Raji (cell line): ENCODE results near the gene RBP7.
A peak's percentile ranks its signal among the peaks of the same experiment; 100 is the strongest.

Source experiments
- POLR2A ChIP-seq: IDR thresholded peaks from 2 replicates; pipeline ENCODE4 v1.6.1; 2011; ENCODE audit warnings: low read depth, low read length, control low read depth; ENCODE audit not compliant: insufficient read depth

RBP7 gene

DNA sequence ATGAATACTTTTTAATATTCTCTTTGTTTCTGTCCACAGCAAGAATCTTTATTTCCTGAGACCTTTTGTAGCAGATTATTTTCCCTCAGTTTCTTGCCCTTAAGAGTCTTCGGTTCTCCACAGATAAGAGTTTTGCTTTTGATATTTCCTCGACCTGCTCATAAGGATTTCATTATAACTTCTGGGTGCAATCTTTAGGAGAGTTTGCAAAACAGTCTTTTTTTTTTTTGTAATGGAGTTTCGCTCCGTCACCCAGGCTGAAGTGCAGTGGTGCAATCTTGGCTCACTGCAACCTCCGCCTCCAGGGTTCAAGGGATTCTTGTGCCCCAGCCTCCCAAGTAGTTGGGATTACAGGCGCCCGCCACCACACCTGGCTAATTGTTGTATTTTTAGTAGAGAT, 25.6 kb downstream of the RBP7 start:
- TF ChIP-seq POLR2A = no peak

DNA sequence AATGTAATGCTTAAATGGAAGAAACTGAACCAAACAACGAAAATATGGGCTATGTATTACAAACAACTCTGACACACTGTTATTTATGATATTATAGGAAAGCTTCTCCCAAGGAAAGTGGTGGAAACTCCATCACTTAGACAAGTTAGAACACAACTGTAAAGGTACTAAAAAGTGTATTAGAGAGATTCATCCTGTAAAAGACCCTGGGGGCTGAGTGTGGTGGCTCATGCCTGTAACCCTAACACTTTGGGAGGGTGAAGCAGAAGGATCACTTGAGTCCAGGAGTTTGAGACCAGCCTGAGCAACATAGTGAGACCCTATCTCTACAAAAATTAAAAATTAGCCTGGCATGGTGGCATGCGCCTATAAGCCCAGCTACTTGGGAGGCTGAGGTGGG, 28.3 kb downstream of the RBP7 start:
- no peak for TF ChIP-seq POLR2A

DNA sequence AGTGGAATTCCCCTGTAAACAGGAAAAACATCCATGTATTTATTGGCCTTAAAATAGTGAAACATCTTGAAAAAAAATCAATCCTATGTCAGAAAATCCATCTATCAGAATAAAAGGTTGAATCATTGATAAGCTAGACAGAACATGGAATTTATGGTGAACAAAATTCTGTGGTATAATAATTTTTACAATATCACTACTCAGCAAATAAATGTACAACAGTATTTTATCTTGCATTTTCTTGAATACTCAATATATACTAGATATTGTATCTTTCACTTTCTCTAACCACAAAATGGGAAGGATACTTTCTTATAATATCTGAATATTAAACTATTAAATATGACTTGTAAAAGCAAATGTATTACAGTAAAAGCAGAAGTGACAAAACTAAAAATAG, 30.0 kb downstream of the RBP7 start:
- no peak for TF ChIP-seq POLR2A

DNA sequence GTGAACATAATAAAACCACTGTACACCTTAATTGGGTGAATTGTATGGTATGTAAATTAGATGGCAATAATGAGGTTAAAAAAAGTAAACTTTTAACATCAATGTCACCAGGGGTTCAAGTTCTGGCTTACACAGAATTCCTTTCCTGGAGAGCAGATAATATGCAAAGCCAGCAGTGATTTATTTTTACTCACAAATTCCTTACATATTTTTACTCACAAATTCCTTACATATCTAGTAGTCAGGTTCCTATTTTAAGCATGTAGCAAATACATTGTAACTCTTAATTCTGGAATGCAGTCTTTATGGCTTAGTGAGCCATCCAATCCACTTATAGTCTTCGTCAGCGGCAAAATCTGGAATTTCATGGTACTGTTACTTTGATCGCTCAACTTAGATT, 34.4 kb downstream of the RBP7 start:
- no peak for TF ChIP-seq POLR2A

DNA sequence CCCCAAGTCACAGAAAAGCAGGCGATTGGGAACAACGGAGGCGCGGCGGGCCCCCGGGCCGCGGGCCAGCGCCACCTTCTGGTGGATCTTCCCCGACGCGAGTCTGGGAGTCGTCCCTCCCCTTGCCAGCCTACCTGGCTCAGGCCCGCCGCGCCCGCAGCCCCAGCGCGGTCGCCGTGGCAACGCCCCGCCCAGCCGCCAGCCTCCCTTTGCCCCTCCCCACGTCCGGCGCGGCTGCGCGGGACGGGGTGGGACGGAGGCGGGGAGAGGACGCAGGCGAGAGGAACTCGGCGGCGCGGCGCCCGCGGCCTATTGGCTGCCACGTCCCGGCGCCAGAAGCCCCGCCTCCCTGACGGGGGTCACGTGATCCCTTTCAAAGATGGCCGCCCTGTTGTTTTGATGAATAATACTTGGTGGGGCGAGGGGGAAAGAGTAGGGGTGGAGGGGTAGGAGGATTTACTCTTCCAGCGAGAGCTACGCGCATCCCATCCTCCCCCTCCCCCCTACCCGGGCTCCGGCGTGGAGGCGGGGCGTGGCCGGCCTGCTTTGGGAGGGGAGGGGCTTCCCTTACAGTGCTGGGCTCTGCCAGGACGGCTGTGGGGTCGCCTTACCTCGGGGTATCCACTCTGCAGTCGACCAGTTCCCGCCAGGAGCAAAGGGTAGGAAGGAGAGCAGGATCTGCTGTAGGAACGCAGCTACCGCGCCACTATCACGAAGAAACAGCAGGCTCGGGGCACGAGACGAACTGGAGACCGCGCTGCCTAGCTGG, 35.7 kb downstream of the RBP7 start, which contains the start of gene UBE4B:
Gene UBE4B, plus strand, starts transcription at position 369 of the 769 bp plus-strand sequence. CDS start 713 bp downstream, outside the sequence.
- peak; percentile 79 for TF ChIP-seq POLR2A

DNA sequence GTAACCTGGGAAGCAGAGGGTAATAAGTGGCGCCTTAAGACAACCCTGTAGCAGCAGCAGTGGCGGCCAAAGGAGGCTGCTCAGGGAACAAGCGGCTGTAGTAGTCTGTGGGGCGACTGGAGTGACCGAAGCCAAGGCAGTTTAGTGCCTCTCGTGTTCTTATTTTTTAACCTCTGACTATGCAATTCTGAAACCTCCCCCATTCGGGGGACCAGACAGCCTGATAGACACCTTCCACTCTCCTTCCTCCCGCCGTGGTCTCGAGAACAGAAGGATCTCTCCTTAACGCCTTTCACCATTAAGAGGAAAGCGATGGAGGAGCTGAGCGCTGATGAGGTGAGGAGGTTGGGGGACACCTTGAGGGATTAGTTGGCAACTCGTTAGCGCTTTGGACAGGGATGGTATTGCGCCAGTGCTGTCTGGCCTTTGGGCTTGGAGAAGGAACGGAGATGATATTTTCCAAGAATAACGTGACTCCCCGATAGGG, 36.4 kb downstream of the RBP7 start:
- TF ChIP-seq POLR2A = no peak

DNA sequence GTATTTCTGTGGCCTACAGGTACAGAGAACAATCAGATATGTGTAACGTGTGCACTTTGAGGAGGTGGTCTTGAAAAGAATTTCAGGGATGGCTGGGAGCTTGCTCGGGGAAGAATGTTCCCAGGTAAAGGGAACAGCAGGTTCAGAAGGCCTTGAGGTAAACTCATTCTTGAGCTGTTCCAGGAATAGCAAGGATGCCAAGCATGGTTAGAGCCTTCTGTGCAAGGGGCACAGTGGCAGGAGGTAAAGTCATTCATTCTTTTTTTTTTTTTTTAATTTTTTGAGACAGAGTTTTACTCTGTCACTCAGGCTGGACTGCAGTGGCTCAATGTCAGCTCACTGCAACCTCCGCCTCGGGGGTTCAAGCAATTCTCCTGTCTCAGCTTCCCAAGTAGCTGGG, 45.7 kb downstream of the RBP7 start:
- no peak for TF ChIP-seq POLR2A

DNA sequence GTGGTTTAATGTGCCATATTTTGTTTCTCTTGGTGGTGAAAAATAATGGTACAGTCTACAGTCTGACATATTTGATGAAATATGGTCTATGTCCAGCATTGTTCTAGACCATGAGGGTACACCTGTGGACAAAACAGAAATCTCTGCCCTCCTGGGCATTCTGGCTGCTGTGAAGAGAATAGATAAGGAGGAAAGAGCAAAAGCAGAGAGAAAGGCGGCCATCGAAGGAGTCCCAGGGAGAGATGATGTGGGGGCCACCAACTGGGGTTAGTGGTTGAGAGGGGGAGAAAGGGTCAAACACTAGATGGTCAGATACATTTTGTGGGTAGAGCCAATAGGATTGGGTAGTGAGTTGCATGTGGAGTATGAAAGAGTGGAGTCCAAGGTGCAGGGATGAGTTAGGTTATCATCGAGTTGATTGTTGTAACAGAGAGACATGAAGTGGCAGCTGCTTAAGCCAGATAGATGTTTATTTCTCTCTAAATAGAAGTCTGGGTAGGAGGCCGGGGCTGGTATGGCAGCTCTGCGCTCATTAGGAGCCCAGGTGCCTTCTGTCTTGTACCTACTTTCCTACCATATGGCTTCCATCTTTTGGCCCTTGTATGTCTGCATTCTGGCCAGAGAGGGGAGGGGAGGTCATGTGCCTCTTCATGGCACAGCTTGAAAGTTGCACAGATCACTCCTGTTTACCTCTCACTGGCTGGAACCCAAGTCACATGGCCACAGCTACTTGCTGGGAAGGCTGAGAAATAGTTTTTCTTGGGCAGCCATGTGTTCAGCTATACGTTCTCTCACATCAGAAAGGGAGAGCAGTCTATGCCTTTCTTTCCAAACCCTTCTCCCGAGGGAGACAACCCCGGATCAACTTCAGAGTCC, 48.7 kb downstream of the RBP7 start:
- no peak for TF ChIP-seq POLR2A

DNA sequence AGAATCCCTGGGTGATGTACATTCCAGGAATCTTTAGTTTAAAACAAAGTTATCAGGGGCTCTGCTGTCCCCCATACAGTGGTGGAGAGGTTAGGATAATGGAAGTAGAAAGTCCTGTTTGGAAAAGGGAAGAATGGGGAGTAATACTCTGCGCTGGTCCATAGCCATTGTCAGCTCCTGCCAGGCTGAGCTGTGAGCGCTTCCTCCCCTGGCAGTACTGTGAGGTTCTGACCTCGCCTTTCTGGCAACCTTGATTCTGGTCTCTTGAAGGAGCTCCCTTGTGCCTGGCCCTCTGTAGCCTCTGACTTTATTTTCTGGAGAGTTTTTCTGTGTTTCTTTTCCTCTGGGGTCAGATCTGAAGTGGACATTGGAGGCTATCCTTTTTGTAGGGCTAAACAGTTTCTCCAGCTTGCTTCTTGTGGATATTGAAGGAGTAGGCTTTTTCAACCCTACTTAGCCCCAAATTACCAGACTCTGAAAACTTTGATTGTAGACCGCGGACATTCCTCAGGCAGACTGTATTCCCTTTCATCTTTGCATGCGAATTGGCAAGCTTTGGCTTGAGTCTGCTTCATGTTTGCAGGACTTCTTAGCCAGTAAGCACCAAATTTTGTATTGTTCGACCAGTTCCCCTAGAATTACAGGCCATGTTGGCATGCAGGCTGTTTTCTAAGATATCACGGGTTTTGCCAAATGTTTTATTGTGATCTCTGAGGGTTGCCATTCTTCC, 49.5 kb downstream of the RBP7 start:
- no peak for TF ChIP-seq POLR2A

DNA sequence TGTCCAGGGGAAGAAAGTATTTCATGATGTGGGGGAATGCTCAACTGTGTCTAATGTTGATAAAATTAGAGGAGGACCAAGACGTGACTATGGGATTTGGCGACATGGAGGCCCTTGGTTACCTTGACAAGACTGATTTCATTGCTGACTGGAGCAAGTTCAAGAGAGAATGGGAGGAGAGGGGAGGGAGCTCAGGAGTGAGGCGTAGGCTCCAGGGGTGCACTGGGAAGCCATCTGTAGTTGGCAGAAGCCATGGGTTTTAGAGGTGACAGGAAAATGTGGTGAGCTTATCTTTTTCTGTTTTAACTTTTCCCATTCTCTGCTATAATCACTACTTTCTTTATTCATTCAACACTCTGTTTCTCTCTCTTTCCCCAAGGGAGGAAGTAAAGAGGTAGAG, 51.6 kb downstream of the RBP7 start:
- no peak for TF ChIP-seq POLR2A

DNA sequence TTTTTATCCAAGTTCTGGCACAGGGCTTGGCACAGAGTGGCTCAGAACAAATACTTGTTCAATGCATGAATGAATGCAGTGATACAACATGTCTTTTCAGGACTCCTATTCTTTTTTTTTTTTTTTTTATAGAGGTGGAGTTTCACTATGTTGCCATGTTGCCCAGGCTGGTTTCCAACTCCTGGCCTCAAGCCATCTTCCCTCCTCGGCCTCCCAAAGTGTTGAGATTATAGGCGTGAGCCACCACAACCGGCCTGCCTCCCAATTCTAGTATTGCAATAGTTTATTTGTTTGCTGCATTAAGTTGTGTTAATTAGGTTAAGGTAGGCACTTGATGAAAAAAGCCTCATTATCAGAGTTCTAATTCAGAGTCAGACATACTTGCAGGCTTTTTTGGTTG, 53.6 kb downstream of the RBP7 start:
- no peak for TF ChIP-seq POLR2A

DNA sequence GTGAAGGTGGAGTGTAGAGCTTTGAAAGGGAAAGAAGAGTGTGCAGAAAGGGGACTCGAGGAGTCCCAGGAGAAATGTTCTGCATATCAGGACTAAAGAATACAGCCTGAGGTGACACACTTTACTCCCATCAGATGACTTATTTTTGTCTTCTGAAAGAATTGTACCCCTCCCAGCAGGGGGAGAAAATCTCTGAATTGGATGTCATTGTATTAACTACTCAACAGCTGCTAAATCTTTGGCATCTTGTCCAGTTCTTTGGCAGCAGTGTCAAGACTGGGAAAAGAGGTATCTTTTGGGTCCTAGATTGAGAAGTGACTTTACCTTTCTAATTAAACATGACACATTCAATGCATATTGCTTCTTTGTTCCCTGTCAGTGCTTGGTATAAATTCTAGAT, 54.6 kb downstream of the RBP7 start:
- TF ChIP-seq POLR2A = no peak

DNA sequence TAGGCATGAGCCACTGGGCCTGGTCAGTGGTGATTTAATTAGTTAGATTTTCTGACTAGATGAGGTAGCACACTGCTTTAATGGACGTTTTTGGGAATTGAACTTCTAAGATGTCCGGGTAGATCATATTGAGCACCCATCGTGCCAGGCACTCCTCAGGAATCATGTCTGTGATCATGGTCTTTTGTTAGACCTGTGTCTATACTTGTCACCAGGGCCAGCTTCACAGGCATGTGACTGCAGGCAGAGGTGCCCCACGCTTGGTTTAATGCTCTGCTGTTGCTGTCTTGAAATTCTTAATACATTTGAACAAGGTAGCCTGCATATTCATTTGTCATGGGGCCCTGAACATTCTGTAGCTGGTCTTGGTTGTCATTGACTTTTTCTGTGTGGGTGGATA, 55.3 kb downstream of the RBP7 start:
- no peak for TF ChIP-seq POLR2A

DNA sequence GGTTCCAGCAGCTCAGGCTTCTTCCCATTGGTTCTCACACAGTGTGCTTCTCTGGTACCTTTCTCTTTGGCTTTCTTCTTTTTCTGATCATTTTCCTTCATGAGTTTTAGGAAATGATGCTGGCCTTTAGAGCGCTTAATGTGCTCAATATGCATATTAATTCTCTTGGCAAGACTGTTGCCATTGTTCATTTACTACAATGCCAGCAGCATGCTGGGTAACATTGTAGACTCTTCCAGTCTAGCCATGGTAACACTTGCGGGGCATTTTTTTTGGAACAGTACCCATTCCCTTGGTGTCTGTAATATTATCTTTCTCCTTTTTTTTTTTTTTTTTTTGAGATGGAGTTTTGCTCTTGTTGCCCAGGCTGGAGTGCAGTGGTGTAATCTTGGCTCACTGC, 57.4 kb downstream of the RBP7 start:
- TF ChIP-seq POLR2A = no peak

DNA sequence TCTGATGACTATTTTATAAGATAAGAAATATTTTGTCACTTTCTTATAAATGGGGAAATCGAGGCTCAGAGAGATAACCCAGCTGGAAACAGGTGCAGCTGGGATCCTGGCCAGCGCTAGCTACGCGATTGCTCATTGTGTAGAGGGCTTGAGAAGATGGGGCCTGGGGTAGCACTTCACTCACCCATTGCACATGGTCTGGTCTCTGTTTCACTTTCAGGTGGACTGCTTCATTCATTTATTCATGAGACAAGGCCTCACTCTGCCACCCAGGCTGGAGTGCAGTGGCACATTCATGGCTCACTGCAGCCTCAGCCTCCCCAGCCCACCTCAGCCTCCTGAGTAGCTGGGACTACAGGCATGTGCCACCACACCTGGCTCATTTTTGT, 59.6 kb downstream of the RBP7 start:
- TF ChIP-seq POLR2A = no peak
